Measurements from ENCODE around the gene PARD3. TPM values are rescaled to one million over a fixed set of nuclear protein-coding genes. Genes with fewer than 3 reads are reported as not detected.

Gene PARD3
- total and polyA plus RNA-seq, 12 donors = 17.0 to 93.8 (median 47.3) TPM

GRCh38 chr10:34124522-34125035 lies 690.5 kb downstream of the PARD3 start:
- H3K9me3 ChIP-seq (replicated peaks in 1 of 3) = no peaks in the 10 kb centered on the region
- H3K4me1 ChIP-seq (replicated peaks in 1 of 2) = peaks cover 0 to 21% of the 10 kb centered on the region in 2 donors
- no peaks in the 10 kb centered on the region for H3K27me3 ChIP-seq
- no peak overlapping the region for H3K4me3 ChIP-seq
- TF ChIP-seq, protein P1, sequence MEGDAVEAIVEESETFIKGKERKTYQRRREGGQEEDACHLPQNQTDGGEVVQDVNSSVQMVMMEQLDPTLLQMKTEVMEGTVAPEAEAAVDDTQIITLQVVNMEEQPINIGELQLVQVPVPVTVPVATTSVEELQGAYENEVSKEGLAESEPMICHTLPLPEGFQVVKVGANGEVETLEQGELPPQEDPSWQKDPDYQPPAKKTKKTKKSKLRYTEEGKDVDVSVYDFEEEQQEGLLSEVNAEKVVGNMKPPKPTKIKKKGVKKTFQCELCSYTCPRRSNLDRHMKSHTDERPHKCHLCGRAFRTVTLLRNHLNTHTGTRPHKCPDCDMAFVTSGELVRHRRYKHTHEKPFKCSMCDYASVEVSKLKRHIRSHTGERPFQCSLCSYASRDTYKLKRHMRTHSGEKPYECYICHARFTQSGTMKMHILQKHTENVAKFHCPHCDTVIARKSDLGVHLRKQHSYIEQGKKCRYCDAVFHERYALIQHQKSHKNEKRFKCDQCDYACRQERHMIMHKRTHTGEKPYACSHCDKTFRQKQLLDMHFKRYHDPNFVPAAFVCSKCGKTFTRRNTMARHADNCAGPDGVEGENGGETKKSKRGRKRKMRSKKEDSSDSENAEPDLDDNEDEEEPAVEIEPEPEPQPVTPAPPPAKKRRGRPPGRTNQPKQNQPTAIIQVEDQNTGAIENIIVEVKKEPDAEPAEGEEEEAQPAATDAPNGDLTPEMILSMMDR (IDR thresholded peaks at IDR 0.05) = no peak
- TF ChIP-seq POLR2A (IDR thresholded peaks at IDR 0.05) = no peak
- DNase-seq = peak in 6 of 7 donors; percentile 47 to 77 (median 65)
- intact Hi-C loops (cut with DNase I) = no loop called here
- 69 to 82% (median 76%) methylated on average over 6 of the region's 6 CpGs for WGBS, 4 donors
- H3K27ac ChIP-seq = no peak overlapping the region
- H3K36me3 ChIP-seq (replicated peaks in 1 of 2) = no peaks in the 10 kb centered on the region

- intact Hi-C loops (cut with DNase I) = no loop called here
- no peak for TF ChIP-seq POLR2A (IDR thresholded peaks at IDR 0.05)
- TF ChIP-seq, protein P1 (IDR thresholded peaks at IDR 0.05) = no peak
- no peak for DNase-seq
- H3K36me3 ChIP-seq (replicated peaks in 1 of 2) = no peaks in the 10 kb centered on the region
- WGBS, 4 donors = 65 to 74% (median 66%) methylated on average over 7 of the region's 7 CpGs
- H3K4me3 ChIP-seq = no peak overlapping the region
- no peaks in the 10 kb centered on the region for H3K27me3 ChIP-seq
- H3K4me1 ChIP-seq (replicated peaks in 1 of 2) = peaks cover 0 to 19% of the 10 kb centered on the region in 2 donors
- no peak overlapping the region for H3K27ac ChIP-seq
- no peaks in the 10 kb centered on the region for H3K9me3 ChIP-seq (replicated peaks in 1 of 3)
Measured at GRCh38 chr10:34121781-34122622, 693.1 kb downstream of the PARD3 start.

GRCh38 chr10:34121125-34121753 lies 693.9 kb downstream of the PARD3 start:
- TF ChIP-seq, protein P1 (IDR thresholded peaks at IDR 0.05) = no peak
- TF ChIP-seq POLR2A (IDR thresholded peaks at IDR 0.05) = no peak
- H3K9me3 ChIP-seq (replicated peaks in 1 of 3) = no peaks in the 10 kb centered on the region
- no peaks in the 10 kb centered on the region for H3K27me3 ChIP-seq
- intact Hi-C loops (cut with DNase I) = no loop called here
- DNase-seq = no peak
- WGBS, 4 donors = 91 to 94% (median 92%) methylated on average over 7 of the region's 7 CpGs
- no peak overlapping the region for H3K4me3 ChIP-seq
- peaks cover 0 to 11% of the 10 kb centered on the region in 2 donors for H3K4me1 ChIP-seq (replicated peaks in 1 of 2)
- H3K36me3 ChIP-seq (replicated peaks in 1 of 2) = no peaks in the 10 kb centered on the region
- H3K27ac ChIP-seq = no peak overlapping the region

- no peaks in the 10 kb centered on the region for H3K27me3 ChIP-seq
- DNase-seq = no peak
- intact Hi-C loops (cut with DNase I) = no loop called here
- WGBS, 4 donors = 92 to 97% (median 93%) methylated on average over 23 to 25 of the region's 25 CpGs
- no peaks in the 10 kb centered on the region for H3K9me3 ChIP-seq (replicated peaks in 1 of 3)
- no peaks in the 10 kb centered on the region for H3K36me3 ChIP-seq (replicated peaks in 1 of 2)
- H3K4me1 ChIP-seq (replicated peaks in 1 of 2) = peaks cover 0 to 6% of the 10 kb centered on the region in 2 donors
- no peak overlapping the region for H3K27ac ChIP-seq
- H3K4me3 ChIP-seq = no peak overlapping the region
- no peak for TF ChIP-seq POLR2A (IDR thresholded peaks at IDR 0.05)
- TF ChIP-seq, protein P1 (IDR thresholded peaks at IDR 0.05) = no peak
Measured at GRCh38 chr10:34119456-34119855, 695.6 kb downstream of the PARD3 start.
